OCI-LY7 (cell line): ENCODE results near the gene HSFX4.
"Not testable (repeated sequence)": the region's sequence is repeated elsewhere in the genome, so short reads cannot be mapped to it uniquely, and the experiment has no call there.

Source experiments
- EZH2phosphoT487 ChIP-seq: fragments of 200-600 bp; sonication (generic); IDR thresholded peaks from 2 replicates; pipeline ENCODE4 v1.6.1; 2018; ENCODE audit warnings: low read depth, borderline replicate concordance, mild to moderate bottlenecking, mixed run types, antibody characterized with exemption, low read length, moderate library complexity, mixed read lengths
- TF ChIP-seq, protein P1 (sequence below): fragments of 200-600 bp; sonication (generic); conservative IDR thresholded peaks from 2 replicates; pipeline ENCODE4 v1.5.1; 2014; ENCODE audit warnings: mild to moderate bottlenecking, antibody characterized with exemption, low read length, moderate library complexity, mixed read lengths

GRCh38 chrX:149929400-149929799 is at the start of gene HSFX4:
- TF ChIP-seq, protein P1, sequence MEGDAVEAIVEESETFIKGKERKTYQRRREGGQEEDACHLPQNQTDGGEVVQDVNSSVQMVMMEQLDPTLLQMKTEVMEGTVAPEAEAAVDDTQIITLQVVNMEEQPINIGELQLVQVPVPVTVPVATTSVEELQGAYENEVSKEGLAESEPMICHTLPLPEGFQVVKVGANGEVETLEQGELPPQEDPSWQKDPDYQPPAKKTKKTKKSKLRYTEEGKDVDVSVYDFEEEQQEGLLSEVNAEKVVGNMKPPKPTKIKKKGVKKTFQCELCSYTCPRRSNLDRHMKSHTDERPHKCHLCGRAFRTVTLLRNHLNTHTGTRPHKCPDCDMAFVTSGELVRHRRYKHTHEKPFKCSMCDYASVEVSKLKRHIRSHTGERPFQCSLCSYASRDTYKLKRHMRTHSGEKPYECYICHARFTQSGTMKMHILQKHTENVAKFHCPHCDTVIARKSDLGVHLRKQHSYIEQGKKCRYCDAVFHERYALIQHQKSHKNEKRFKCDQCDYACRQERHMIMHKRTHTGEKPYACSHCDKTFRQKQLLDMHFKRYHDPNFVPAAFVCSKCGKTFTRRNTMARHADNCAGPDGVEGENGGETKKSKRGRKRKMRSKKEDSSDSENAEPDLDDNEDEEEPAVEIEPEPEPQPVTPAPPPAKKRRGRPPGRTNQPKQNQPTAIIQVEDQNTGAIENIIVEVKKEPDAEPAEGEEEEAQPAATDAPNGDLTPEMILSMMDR: not testable (repeated sequence)
- not testable (repeated sequence) for TF ChIP-seq EZH2phosphoT487
